CD4-positive, alpha-beta T cell (primary cell): ENCODE data around the gene CALML3. TPM values are rescaled to one million over a fixed set of nuclear protein-coding genes. Genes with fewer than 3 reads are reported as not detected.

Experiments used
- ATAC-seq: fragments of 200-7000 bp; cut with Tn5 transposase; one replicate; pipeline ENCODE4 v1.10.0; 2022; ENCODE audit warnings: mild to moderate bottlenecking; ENCODE audit not compliant: poor library complexity
- CTCF ChIA-PET: fragments of 350-600 bp; sonication (Branson Sonifier 250); formaldehyde crosslinking; loops from one replicate; lab custom pipeline; 2021; ENCODE audit warnings: antibody characterized with exemption, inconsistent platforms; lab: Charles Lee
- POLR2A ChIA-PET: fragments of 350-600 bp; sonication (Branson Sonifier 250); formaldehyde crosslinking; loops from one replicate; lab custom pipeline; 2021; ENCODE audit warnings: antibody characterized with exemption, inconsistent platforms; lab: Charles Lee
- DNase-seq, 14 experiments: peaks; one replicate each; pipeline ENCODE4 v3.0.0-alpha.2; 2013 to 2020; ENCODE audit warnings: mixed read lengths in 2 of 14
- H3K27ac ChIP-seq, 2 donors: one replicate each; pipeline versions ENCODE4 v1.5.1 to v1.7.0; 2013; ENCODE audit warnings: low read length in 2 of 2, low read depth in 1 of 2, mild to moderate bottlenecking in 1 of 2
- H3K27me3 ChIP-seq, 2 experiments: 1 replicate in 1 of 2; 2 replicates in 1 of 2; pipeline versions ENCODE4 v1.6.1 to v1.7.0; 2013; ENCODE audit warnings: low read length in 2 of 2, control low read depth in 1 of 2, mild to moderate bottlenecking in 1 of 2, moderate library complexity in 1 of 2; ENCODE audit not compliant: insufficient read depth in 2 of 2, control insufficient read depth in 1 of 2
- H3K36me3 ChIP-seq: one replicate; pipeline ENCODE4 v1.6.1; 2013; ENCODE audit warnings: low read length, control low read depth; ENCODE audit not compliant: insufficient read depth
- H3K4me1 ChIP-seq: one replicate; pipeline ENCODE4 v1.6.1; 2013; ENCODE audit warnings: low read length, control low read depth; ENCODE audit not compliant: insufficient read depth
- H3K4me3 ChIP-seq: one replicate; pipeline ENCODE4 v1.5.1; 2013; ENCODE audit warnings: mild to moderate bottlenecking, low read length, moderate library complexity
- H3K9me3 ChIP-seq, 2 experiments: 1 replicate in 1 of 2; 2 replicates in 1 of 2; pipeline versions ENCODE4 v1.6.1 to v1.7.0; 2013; ENCODE audit warnings: low read length in 2 of 2, mild to moderate bottlenecking in 2 of 2, control low read depth in 1 of 2, moderate library complexity in 1 of 2; ENCODE audit not compliant: control insufficient read depth in 1 of 2, insufficient read depth in 1 of 2
- H3K27ac Mint-ChIP-seq: one replicate; pipeline ENCODE4 v1.8.0; 2020; ENCODE audit warnings: mixed read lengths
- H3K27me3 Mint-ChIP-seq: one replicate; pipeline ENCODE4 v1.8.0; 2021; ENCODE audit warnings: mixed read lengths
- H3K36me3 Mint-ChIP-seq: one replicate; pipeline ENCODE4 v1.8.0; 2021; ENCODE audit warnings: low read depth, mixed read lengths
- H3K4me1 Mint-ChIP-seq: one replicate; pipeline ENCODE4 v1.8.0; 2021; ENCODE audit warnings: low read depth, mixed read lengths
- H3K4me3 Mint-ChIP-seq: one replicate; pipeline ENCODE4 v1.8.0; 2020; ENCODE audit warnings: mild to moderate bottlenecking, mixed read lengths
- H3K9me3 Mint-ChIP-seq: one replicate; pipeline ENCODE4 v1.8.0; 2020; ENCODE audit warnings: mixed read lengths
- CTCF ChIP-seq: fragments of 200-600 bp; IDR thresholded peaks from one replicate; pipeline ENCODE4 v1.8.0; 2022; ENCODE audit warnings: antibody characterized with exemption, mild to moderate bottlenecking
- intact Hi-C, 2 experiments: fragments of 100-400 bp; cut with DNase I in 1 of 2; cut with micrococcal nuclease in 1 of 2; formaldehyde crosslinking; loops; one replicate each; pipeline versions ENCODE4 v1.15.1 to v1.9.0; 2023 to 2025; cut with DNase I, micrococcal nuclease
- total RNA-seq, 174 experiments: library from RNA in 2 of 174; stranded (reverse) in 2 of 174; gene quantifications; one replicate each; pipeline ENCODE4 v1.2.3 and lab custom pipeline; 2021 to 2026

The CALML3 gene
- total RNA-seq, 2 experiments from 2014 or later: not detected

- peaks cover under 1% of the 10 kb centered on the region for H3K36me3 Mint-ChIP-seq
- Histone ChIP-seq H3K4me3 (no peak overlapping the region), H3K27ac (no peak overlapping the region), H3K4me1 (peaks cover 39% of the 10 kb centered on the region), H3K9me3 (peaks cover 0 to 8% of the 10 kb centered on the region in 2 experiments), H3K36me3 (no peaks in the 10 kb centered on the region), H3K27me3 (no peaks in the 10 kb centered on the region)
- CTCF ChIA-PET: no interaction called here
- H3K27ac Mint-ChIP-seq: no peak overlapping the region
- no peaks in the 10 kb centered on the region for H3K4me1 Mint-ChIP-seq
- peak in 1 of 14 experiments; percentile 23 for DNase-seq
- TF ChIP-seq CTCF: no peak
- H3K9me3 Mint-ChIP-seq: no peaks in the 10 kb centered on the region
- no peaks in the 10 kb centered on the region for H3K27me3 Mint-ChIP-seq
- no peak for ATAC-seq
- POLR2A ChIA-PET: interaction anchor here (1.2 to 3.2 kb wide), 2 partner anchors 11 to 100 kb away, joined by 3 to 17 read pairs; no protein-coding TSS in a partner anchor
- intact Hi-C loops: no loop called here
- no peak overlapping the region for H3K4me3 Mint-ChIP-seq
These were observed 22.3 kb downstream of the CALML3 start for GRCh38 chr10:5546891-5547680.

GRCh38 chr10:5547681-5547930 is 22.8 kb downstream of the CALML3 start:
- POLR2A ChIA-PET: interaction anchor here (1.2 to 3.2 kb wide), 3 partner anchors 11 to 101 kb away, joined by 3 to 19 read pairs (median 17); no protein-coding TSS in a partner anchor

More at GRCh38 chr10:5547681-5547930, 22.8 kb downstream of the CALML3 start:
- ATAC-seq (no peak), DNase-seq (peak in 1 of 14 experiments; percentile 20)
- H3K27ac ChIP-seq: no peak overlapping the region
- CTCF ChIA-PET: no interaction called here
- no peaks in the 10 kb centered on the region for H3K27me3 Mint-ChIP-seq
- H3K27ac Mint-ChIP-seq: no peak overlapping the region
- H3K36me3 Mint-ChIP-seq: no peaks in the 10 kb centered on the region
- TF ChIP-seq CTCF: no peak
- no peaks in the 10 kb centered on the region for H3K9me3 Mint-ChIP-seq
- H3K36me3 ChIP-seq: no peaks in the 10 kb centered on the region
- peaks cover 0 to 4% of the 10 kb centered on the region in 2 experiments for H3K9me3 ChIP-seq
- no peak overlapping the region for H3K4me3 Mint-ChIP-seq
- peaks cover 44% of the 10 kb centered on the region for H3K4me1 ChIP-seq
- no peaks in the 10 kb centered on the region for H3K4me1 Mint-ChIP-seq
- no peaks in the 10 kb centered on the region for H3K27me3 ChIP-seq
- H3K4me3 ChIP-seq: no peak overlapping the region
- intact Hi-C loops: no loop called here
